ENCODE data around the gene RCSD1.

GRCh38 chr1:167599957-167600581 lies 30.0 kb upstream of the RCSD1 start:
- TF ChIP-seq, protein P1, sequence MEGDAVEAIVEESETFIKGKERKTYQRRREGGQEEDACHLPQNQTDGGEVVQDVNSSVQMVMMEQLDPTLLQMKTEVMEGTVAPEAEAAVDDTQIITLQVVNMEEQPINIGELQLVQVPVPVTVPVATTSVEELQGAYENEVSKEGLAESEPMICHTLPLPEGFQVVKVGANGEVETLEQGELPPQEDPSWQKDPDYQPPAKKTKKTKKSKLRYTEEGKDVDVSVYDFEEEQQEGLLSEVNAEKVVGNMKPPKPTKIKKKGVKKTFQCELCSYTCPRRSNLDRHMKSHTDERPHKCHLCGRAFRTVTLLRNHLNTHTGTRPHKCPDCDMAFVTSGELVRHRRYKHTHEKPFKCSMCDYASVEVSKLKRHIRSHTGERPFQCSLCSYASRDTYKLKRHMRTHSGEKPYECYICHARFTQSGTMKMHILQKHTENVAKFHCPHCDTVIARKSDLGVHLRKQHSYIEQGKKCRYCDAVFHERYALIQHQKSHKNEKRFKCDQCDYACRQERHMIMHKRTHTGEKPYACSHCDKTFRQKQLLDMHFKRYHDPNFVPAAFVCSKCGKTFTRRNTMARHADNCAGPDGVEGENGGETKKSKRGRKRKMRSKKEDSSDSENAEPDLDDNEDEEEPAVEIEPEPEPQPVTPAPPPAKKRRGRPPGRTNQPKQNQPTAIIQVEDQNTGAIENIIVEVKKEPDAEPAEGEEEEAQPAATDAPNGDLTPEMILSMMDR (conservative IDR thresholded peaks at IDR 0.05; ENCODE audit: low read depth, low read length) = peak; percentile 49
- TF ChIP-seq EZH2 (IDR thresholded peaks at IDR 0.05; ENCODE audit: borderline replicate concordance, low read depth, low read length, poor library complexity, severe bottlenecking) = no peak

Measured in A673 (cell line).